Upper lobe of left lung (tissue), 4 donors: ENCODE measurements around the gene MAST3.

Experiments used
- CTCF ChIP-seq, 6 experiments: fragments of 450-650 bp in 4 of 6; fragments of 200-600 bp in 2 of 6; sonication (generic) in 2 of 6; IDR thresholded peaks; one replicate each; pipeline ENCODE4 v1.5.1; 2016 to 2019; ENCODE audit warnings: antibody characterized with exemption in 6 of 6
- EP300 ChIP-seq, 4 donors: sonication (generic); formaldehyde crosslinking; IDR thresholded peaks; one replicate each; pipeline ENCODE4 v1.5.1; 2017; ENCODE audit warnings: antibody characterized with exemption in 4 of 4, control low read depth in 2 of 4
- POLR2A ChIP-seq, 4 donors: fragments of 450-650 bp; IDR thresholded peaks; one replicate each; pipeline ENCODE4 v1.5.1; 2016 to 2017; ENCODE audit warnings: antibody characterized with exemption in 4 of 4, mild to moderate bottlenecking in 2 of 4
- POLR2AphosphoS5 ChIP-seq, 2 donors: sonication (generic); formaldehyde crosslinking; IDR thresholded peaks; one replicate each; pipeline ENCODE4 v1.5.1; 2017; ENCODE audit warnings: antibody characterized with exemption in 2 of 2

- no peak for TF ChIP-seq CTCF (IDR thresholded peaks at IDR 0.05)
- TF ChIP-seq POLR2A (IDR thresholded peaks at IDR 0.05) = no peak
- no peak for TF ChIP-seq EP300 (IDR thresholded peaks at IDR 0.05)
- no peak for TF ChIP-seq POLR2AphosphoS5 (IDR thresholded peaks at IDR 0.05)
Measured at GRCh38 chr19:18055967-18056366, 41.6 kb upstream of the MAST3 start.
